ENCODE measurements around the gene OSM. TPM values are rescaled to one million over a fixed set of nuclear protein-coding genes. Genes with fewer than 3 reads are reported as not detected.
A peak's percentile ranks its signal among the peaks of the same experiment; 100 is the strongest.

OSM gene
- total RNA-seq, 1 experiment from 2014 or later: not detected

- no peak for TF ChIP-seq EZH2 (IDR thresholded peaks at IDR 0.05; ENCODE audit: low read length, unreplicated experiment)
- no peak for TF ChIP-seq CTCF (conservative IDR thresholded peaks at IDR 0.05; ENCODE audit: low read depth, low read length)
- TF ChIP-seq EZH2phosphoT487 (IDR thresholded peaks at IDR 0.05; ENCODE audit: borderline replicate concordance, low read length): no peak
- Histone ChIP-seq H3K4me3 (ENCODE audit: low read length) (no peak overlapping the region), H3K4me2 (ENCODE audit: low read length) (no peak overlapping the region), H3K36me3 (ENCODE audit: low read depth, low read length) (no peaks in the 10 kb centered on the region), H3K27me3 (ENCODE audit: low read length) (no peaks in the 10 kb centered on the region), H2AFZ (ENCODE audit: low read length) (no peak overlapping the region), H3K27ac (ENCODE audit: low read length) (no peak overlapping the region), H3K4me1 (ENCODE audit: insufficient read depth, low read length) (peaks cover 5% of the 10 kb centered on the region; the same call in 1 of the 2 replicates), H3F3A (ENCODE audit: low read length, unreplicated experiment) (no peaks in the 10 kb centered on the region), H3K9ac (ENCODE audit: low read length) (no peak overlapping the region), H3K79me2 (ENCODE audit: low read length) (no peaks in the 10 kb centered on the region), H3K9me2 (replicated peaks; ENCODE audit: low read length) (no peaks in the 10 kb centered on the region), H4K20me1 (ENCODE audit: low read length) (no peaks in the 10 kb centered on the region), H3K9me3 (ENCODE audit: low read length) (no peaks in the 10 kb centered on the region)
- no TSS peak for BruUV-seq (replicated peaks)
- ChIA-PET POLR2A (ENCODE audit: unreplicated experiment) (no interaction called here), CTCF (no interaction called here)
- DNase-seq: no peak
- intact Hi-C loops (cut with micrococcal nuclease): no loop called here
- ATAC-seq: no peak
These were observed 1.4 kb downstream of the OSM start for GRCh38 chr22:30265131-30265720.

GRCh38 chr22:30263883-30264282 is 2.8 kb downstream of the OSM start:
- Histone ChIP-seq H4K20me1 (ENCODE audit: low read length) (no peaks in the 10 kb centered on the region), H3K79me2 (ENCODE audit: low read length) (0 out of 2 replicates have a peak, but pooled peaks cover 2% of the 10 kb centered on the region), H3K27ac (ENCODE audit: low read length) (no peak overlapping the region), H3K9me3 (ENCODE audit: low read length) (no peaks in the 10 kb centered on the region), H3K27me3 (ENCODE audit: low read length) (no peaks in the 10 kb centered on the region), H3K9me2 (replicated peaks; ENCODE audit: low read length) (no peaks in the 10 kb centered on the region), H3F3A (ENCODE audit: low read length, unreplicated experiment) (no peaks in the 10 kb centered on the region), H3K4me2 (ENCODE audit: low read length) (no peak overlapping the region), H2AFZ (ENCODE audit: low read length) (no peak overlapping the region), H3K4me1 (ENCODE audit: insufficient read depth, low read length) (peaks cover 7% of the 10 kb centered on the region), H3K36me3 (ENCODE audit: low read depth, low read length) (no peaks in the 10 kb centered on the region), H3K4me3 (ENCODE audit: low read length) (no peak overlapping the region), H3K9ac (ENCODE audit: low read length) (no peak overlapping the region)
- BruUV-seq (replicated peaks): no TSS peak
- TF ChIP-seq EZH2 (IDR thresholded peaks at IDR 0.05; ENCODE audit: low read length, unreplicated experiment): no peak
- no peak for ATAC-seq
- ChIA-PET CTCF (no interaction called here), POLR2A (ENCODE audit: unreplicated experiment) (no interaction called here)
- intact Hi-C loops (cut with micrococcal nuclease): no loop called here
- DNase-seq: no peak

- peak overlapping the region; percentile 60 for H3K9ac ChIP-seq (ENCODE audit: low read length)
- POLR2A ChIA-PET (ENCODE audit: unreplicated experiment): no interaction called here
These were observed 3.5 kb downstream of the OSM start for GRCh38 chr22:30262917-30263741.

More at GRCh38 chr22:30262917-30263741, 3.5 kb downstream of the OSM start:
- peak overlapping the region; percentile 71 for H3K4me2 ChIP-seq (ENCODE audit: low read length)
- H3K79me2 ChIP-seq (ENCODE audit: low read length): peaks cover 9% of the 10 kb centered on the region
- BruUV-seq (replicated peaks): no TSS peak
- ATAC-seq (peak; percentile 48), DNase-seq (peak; percentile 72)
- H3K36me3 ChIP-seq (ENCODE audit: low read depth, low read length): no peaks in the 10 kb centered on the region
- TF ChIP-seq CTCF (conservative IDR thresholded peaks at IDR 0.05; ENCODE audit: low read depth, low read length) (peak; percentile 83), EZH2phosphoT487 (IDR thresholded peaks at IDR 0.05; ENCODE audit: borderline replicate concordance, low read length) (no peak)
- intact Hi-C loops (cut with micrococcal nuclease): no loop called here
- no peaks in the 10 kb centered on the region for H3K9me3 ChIP-seq (ENCODE audit: low read length)
- CTCF ChIA-PET: interaction anchor here (1.0 to 1.1 kb wide), 2 partner anchors 25 to 64 kb away, joined by 3 to 4 read pairs; partner anchors contain the start of gene TBC1D10A
- peak overlapping the region; percentile 45; the same call in 1 of the 2 replicates for H3K4me3 ChIP-seq (ENCODE audit: low read length)
- peaks cover 15% of the 10 kb centered on the region for H3K4me1 ChIP-seq (ENCODE audit: insufficient read depth, low read length)
- H2AFZ ChIP-seq (ENCODE audit: low read length): peak overlapping the region; percentile 83
- H3K9me2 ChIP-seq (replicated peaks; ENCODE audit: low read length): no peaks in the 10 kb centered on the region
- H3K27me3 ChIP-seq (ENCODE audit: low read length): no peaks in the 10 kb centered on the region
- H3K27ac ChIP-seq (ENCODE audit: low read length): no peak overlapping the region; the same call in 1 of the 2 replicates
- H4K20me1 ChIP-seq (ENCODE audit: low read length): no peaks in the 10 kb centered on the region
- H3F3A ChIP-seq (ENCODE audit: low read length, unreplicated experiment): no peaks in the 10 kb centered on the region
